GM21619 (cell line): ENCODE measurements around the gene OR2T1.
A peak's percentile ranks its signal among the peaks of the same experiment; 100 is the strongest.
"Not testable (repeated sequence)": the region's sequence is repeated elsewhere in the genome, so short reads cannot be mapped to it uniquely, and the experiment has no call there.

Experiments used
- ATAC-seq: cut with Tn5 transposase; IDR thresholded peaks from one replicate; pipeline ENCODE4 v1.9.1; 2021; ENCODE audit not compliant: unreplicated experiment

The OR2T1 gene

DNA sequence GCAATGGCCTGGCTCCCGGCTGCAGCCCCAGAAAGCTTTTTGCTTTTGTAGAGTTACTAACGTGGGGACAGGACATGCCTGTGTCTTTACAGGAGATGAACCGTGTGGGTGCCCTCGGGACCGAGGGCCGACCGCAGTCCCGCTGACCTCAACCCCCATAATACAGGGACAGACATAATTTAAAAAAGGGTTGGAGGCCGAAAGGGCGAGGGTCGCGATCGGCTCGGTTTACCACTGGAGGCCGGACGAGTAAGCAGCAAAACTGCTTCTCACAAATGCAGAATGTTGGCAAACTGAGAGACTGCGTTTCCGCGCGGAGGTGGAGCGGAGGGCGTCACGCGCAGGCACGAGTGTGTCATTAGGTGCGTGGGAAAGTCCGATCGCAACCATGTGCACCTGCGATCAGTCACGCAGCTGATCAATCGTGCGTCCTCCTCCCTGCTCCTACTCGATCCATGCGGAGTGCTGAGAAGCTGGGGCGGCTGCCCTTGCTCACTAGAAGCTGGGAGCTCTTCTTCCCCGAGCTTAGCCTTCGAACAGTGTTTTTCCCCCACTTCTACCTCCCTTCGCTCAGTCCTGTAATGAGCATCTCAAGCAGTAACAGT, 31.1 kb downstream of the OR2T1 start:
- not testable (repeated sequence) for ATAC-seq

DNA sequence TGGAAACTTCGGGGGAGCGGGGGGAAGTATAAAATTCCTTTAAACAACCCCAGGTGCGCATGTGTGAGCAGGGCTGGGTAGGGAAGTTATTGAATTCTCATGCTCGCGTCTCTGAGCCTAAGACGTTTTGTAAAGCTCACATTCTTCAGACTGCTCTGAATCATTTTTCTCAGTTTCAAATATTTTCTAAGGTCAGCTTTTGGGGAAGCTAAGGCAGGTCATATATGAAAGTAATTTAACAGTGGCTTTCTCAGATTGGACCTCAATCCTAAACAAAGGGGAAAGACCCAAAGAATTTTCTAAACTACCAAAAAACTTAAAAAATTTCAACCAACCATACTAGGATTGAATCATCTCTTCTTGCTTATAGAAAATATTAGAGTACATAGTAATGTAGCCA, 32.1 kb downstream of the OR2T1 start:
- peak; percentile 58 for ATAC-seq

DNA sequence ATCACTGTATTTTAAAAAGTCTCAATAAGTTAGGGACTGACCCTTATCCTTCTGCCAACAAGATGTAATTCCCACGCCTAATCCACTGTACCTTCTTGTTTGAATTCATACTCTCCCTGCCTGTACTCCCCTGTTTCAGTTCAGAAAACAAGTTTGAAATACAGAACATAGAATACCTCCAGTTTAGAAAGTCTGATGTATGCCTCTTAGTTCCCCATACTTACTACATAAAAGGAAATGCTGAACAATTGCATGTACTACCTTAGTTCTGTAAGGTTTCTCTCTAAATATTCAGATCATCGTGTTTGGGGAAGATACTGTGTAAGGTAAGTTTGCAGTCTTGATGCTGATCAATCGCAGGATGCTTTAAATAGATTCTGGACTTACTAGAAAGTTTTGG, 33.5 kb downstream of the OR2T1 start:
- ATAC-seq = peak; percentile 54

DNA sequence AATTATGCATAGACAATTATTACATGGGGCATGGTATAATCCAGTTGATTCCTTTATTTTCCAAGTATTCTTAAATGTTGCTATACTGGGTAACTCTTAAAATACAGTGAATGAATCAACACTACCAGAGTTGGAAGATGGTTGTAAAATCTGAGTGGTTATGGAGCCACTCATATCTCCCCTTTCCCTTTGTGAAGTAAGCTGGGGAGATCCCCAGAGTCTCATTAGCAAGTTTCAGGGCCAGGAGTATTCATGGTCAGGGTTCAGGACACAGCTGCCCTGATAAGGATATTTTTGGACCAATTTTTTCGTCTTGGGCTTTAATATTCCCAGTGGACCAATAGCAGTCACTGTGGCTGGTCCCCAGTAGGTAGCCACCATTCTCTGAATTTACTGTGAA, 35.8 kb downstream of the OR2T1 start:
- ATAC-seq = peak; percentile 43

DNA sequence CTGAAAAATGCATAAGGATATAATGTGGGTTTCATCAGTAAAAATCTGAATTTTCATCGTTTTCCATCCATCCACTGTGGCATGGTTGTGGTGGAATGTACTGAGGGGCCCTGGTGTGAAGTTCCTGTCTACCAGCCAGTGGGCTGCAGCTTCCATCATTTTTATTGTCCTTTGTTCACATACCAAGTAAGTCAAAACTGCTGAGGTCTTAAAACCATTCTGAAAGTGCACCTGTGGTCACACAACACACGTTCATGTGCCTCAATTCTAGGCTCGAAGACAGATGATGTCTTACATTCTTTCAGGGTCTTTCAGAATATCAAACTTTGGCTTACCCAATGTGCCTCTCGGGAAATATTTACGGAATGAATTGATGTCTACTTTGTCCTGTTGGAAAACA, 36.4 kb downstream of the OR2T1 start:
- ATAC-seq = not testable (repeated sequence)

DNA sequence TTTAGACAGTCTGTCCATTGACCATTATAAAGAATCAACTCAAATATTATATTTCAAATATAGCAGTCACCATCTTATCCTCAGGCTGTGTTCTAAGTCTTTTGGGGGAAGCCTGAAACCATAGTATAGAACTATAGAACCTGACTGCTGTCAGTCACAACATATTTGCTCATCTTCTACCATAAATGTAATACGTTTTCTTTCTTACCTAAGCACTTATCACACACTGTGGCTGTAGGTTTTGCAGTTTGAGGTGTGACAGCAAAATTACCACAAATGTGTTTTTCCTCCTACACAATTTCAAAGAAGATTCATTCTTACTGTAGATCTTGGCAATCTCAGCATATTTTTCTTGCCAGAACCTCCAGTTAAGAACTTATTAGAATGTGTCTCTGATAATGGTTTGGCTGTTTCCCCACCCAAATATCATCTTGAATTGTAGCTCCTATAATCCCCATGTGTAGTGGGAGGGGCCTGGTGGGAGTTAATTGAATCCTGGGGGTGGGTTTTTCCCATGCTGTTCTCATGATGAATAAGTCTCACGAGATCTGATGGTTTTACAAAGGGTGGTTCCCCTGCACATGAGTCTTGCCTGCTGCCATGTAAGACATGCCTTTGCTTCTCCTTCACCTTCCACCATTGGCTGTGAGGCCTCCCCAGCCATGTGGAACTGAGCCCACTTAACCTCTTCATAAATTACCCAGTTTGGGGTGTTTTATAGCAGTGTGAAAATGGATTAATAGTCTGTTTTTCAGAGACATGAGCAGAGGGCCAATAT, 39.8 kb downstream of the OR2T1 start:
- ATAC-seq = not testable (repeated sequence)

DNA sequence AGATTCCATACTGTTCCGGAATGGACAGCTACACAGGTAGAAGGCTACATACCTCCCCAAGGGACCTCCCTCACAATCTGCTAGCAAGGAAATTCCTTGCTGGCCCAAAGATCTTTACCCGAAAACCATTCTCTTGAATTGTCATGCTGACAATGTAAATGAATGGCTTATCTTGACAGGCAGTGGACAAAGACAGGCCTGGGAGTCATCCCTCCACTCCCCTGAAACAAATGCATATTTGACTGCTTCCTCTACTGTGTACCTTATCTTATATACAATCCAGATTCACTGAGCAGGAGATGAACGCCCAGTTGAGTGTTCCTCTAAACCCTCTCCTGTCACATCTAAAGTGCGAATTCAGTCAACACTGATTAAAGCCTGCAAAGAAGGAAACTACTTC, 41.8 kb downstream of the OR2T1 start:
- not testable (repeated sequence) for ATAC-seq

DNA sequence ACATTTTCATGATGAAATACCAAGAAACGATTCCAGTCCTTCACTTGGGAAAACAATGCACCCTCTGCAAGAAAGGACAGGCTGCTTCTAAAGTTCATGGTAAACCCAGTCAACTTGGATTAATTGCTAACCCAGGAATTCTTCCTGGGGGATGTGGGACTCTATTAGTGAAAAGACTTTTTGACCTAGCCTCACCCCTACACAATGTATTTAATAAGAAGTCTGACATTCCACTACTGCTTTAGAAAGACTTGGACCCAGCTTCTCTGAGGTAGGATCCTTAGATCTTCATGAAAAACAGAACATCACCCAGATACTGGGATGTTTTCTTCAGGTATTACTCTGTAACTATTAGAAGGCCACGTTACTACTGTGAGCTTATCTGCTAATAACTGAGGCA, 42.6 kb downstream of the OR2T1 start, which contains the start of gene OR2T2:
TSS of gene OR2T2 (plus strand) at position 239 of the 400 bp plus-strand sequence. CDS start 7,161 bp downstream, outside the sequence.
- ATAC-seq = not testable (repeated sequence)

DNA sequence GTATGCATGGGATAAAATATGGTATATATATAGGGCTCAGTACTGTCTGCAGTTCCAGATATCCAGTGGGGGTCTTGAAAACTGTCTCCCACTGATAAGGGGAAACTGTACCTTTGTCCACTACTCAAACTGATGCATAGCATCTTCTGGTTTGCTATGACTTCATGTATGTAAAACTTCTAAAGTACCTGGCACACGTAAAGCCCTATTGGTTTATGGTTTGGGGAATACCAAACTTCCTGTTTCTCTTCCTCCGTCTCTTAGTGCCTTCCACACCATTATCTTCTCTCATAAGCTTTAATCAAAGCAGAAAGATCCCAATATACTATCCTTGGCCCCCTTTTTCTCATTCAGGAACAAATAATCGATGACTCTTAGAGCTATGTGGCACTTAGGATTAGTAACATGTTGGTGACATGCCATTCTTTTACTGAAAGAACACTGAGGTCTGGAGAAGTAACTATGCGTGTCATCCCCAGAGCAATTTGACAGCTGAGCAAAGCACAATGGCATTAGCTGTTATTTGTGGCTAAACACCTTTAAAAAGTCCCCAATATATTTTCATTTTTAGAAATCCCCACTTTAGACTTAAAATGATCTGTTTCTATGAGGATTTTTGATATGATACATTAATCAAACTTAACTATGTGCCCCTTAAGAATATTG, 45.7 kb downstream of the OR2T1 start:
- ATAC-seq = peak; percentile 45

DNA sequence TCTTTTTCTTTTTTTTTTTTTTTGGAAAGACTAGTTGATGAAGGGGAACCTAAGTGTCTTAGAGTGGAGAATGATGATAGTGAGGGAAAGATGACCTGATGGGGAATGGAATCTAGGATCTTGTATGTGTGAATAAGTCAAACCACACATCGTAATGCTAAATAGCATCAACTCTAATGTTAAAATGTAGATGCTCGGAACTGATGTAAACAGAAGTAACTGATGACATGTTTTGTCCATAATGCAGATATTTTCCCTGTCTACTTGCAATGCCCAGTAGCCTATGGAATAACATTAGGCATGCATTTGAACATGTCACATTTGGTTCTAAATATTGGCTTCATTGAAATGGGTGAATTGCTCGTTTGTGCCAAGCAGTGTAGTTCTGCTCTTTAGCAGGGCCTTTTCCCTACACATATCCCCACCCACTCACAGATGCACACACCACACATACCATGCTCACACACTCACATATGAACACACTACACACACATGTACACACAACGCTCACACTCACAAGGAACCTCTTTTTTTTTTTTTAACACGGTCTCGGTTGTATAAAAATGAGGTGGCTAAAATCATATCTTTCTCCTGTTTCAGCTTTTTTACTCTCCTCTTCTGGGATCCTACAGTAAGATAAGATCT, 47.1 kb downstream of the OR2T1 start:
- not testable (repeated sequence) for ATAC-seq

DNA sequence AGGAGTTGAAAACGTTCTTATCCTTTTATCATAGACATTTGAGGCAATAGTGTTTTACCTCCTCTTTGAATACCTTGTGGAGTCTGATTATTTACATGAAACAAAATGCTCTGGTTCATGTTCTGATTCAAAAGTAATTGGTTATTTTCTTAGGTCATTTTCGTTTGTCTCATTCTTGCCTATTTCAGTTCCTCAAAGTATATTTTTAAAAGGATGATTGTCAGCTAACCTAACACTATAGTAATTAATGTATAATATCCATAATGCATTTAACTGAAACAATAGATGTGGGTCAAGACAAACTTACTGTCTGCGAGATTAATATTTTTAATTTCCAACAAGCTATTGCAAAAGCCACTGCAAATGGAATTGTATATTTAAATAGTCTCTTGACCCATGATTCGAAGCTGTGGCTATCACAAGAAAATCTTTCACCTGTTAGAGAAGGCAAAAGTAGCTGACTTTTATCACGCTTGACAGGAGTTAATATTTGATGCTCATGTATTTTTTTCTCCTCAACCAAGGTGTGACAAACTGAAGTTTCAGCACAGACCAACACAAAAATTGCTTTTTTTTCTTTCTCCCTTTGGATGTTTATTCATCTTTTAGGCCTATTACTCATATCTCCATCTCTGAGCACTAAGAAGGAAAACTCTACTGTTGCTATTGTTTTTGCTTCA, 47.8 kb downstream of the OR2T1 start:
- ATAC-seq = peak; percentile 54

DNA sequence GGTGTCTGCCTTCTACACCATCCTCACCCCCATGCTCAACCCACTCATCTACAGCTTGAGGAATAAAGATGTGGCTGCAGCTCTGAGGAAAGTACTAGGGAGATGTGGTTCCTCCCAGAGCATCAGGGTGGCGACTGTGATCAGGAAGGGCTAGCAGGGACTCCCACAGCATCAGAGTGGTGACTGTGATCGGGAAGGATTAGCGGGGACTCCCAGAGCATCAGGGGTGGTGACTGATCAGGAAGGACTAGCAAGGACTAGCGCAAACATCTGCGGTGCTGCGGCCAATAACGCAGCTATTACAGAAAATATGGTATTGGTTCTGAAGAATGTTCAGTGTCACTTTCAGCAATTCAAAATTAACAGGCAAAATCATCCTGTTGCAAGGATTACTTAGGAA, 50.8 kb downstream of the OR2T1 start:
- not testable (repeated sequence) for ATAC-seq

DNA sequence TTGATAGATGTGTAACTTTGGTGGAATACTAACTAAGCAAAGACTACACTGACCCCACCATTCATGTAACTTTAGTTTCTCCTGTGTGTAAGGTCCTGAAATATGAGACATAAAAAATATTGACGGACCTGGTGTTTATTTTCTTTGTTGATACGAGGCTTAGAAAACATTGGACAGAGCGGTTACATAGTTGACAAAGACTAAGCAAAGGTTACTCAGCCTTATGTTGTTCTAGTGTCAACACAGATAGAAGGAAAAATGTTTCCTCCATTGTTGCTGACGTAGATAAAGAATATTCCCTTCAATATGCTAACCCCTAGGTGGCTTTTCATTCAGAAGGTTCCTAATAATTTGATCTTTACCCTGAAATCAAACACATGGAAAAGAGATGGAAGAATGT, 52.2 kb downstream of the OR2T1 start:
- ATAC-seq = not testable (repeated sequence)

DNA sequence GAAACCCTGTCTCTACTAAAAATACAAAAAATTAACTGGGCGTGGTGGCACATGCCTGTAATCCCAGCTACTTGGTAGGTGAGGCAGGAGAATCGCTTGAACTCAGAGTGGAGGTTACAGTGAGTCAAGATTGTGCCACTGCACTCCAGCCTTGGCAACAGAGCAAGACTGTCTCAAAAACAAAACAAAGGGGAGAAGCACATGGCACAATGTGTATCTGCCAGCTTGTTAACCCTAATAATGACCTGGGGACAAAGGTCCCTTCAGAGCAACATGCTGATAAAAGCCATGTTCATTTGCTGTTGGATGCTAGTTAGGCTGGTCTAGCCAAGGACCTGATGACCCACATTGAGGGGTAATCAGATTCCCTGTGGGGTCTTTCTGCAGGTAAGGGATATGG, 53.8 kb downstream of the OR2T1 start:
- ATAC-seq = not testable (repeated sequence)
